GM19025 (cell line): Measurements from ENCODE around the gene GPC4.

Experiments used
- ATAC-seq: cut with Tn5 transposase; IDR thresholded peaks from one replicate; pipeline ENCODE4 v1.9.1; 2021; ENCODE audit warnings: mild to moderate bottlenecking, low read depth, moderate library complexity; ENCODE audit not compliant: unreplicated experiment

Gene GPC4

GRCh38 chrX:133412665-133413064 lies 2.6 kb downstream of the GPC4 start:
- no peak for ATAC-seq

GRCh38 chrX:133412246-133412645 lies 3.0 kb downstream of the GPC4 start:
- no peak for ATAC-seq

- ATAC-seq: no peak
These were observed 4.7 kb downstream of the GPC4 start for GRCh38 chrX:133410550-133410949.

GRCh38 chrX:133405498-133406185 lies 9.6 kb downstream of the GPC4 start:
- ATAC-seq: no peak

GRCh38 chrX:133403984-133404383 lies 11.3 kb downstream of the GPC4 start:
- no peak for ATAC-seq

- ATAC-seq: no peak
These were observed 12.3 kb downstream of the GPC4 start for GRCh38 chrX:133402830-133403625.

- peak; percentile 48 for ATAC-seq
These were observed 13.2 kb downstream of the GPC4 start for GRCh38 chrX:133402042-133402453.

- no peak for ATAC-seq
These were observed 13.8 kb downstream of the GPC4 start for GRCh38 chrX:133401536-133401935.

GRCh38 chrX:133399411-133399810 lies 15.9 kb downstream of the GPC4 start:
- ATAC-seq: no peak

- ATAC-seq: no peak
These were observed 20.5 kb downstream of the GPC4 start for GRCh38 chrX:133394765-133395164.

GRCh38 chrX:133392671-133393070 lies 22.6 kb downstream of the GPC4 start:
- ATAC-seq: no peak

- ATAC-seq: no peak
These were observed 24.2 kb downstream of the GPC4 start for GRCh38 chrX:133391111-133391510.

GRCh38 chrX:133390676-133391075 lies 24.6 kb downstream of the GPC4 start:
- ATAC-seq: no peak

GRCh38 chrX:133389975-133390374 lies 25.3 kb downstream of the GPC4 start:
- ATAC-seq: peak; percentile 58

- ATAC-seq: no peak
These were observed 30.8 kb downstream of the GPC4 start for GRCh38 chrX:133384454-133384853.

GRCh38 chrX:133380711-133381619 lies 34.3 kb downstream of the GPC4 start:
- peak; percentile 52 for ATAC-seq

- ATAC-seq: no peak
These were observed 38.9 kb downstream of the GPC4 start for GRCh38 chrX:133376422-133376821.

GRCh38 chrX:133375615-133376340 lies 39.5 kb downstream of the GPC4 start:
- no peak for ATAC-seq

- ATAC-seq: peak; percentile 34
These were observed 40.4 kb downstream of the GPC4 start for GRCh38 chrX:133374874-133375387.
